ENCODE measurements around the gene SPTBN1. TPM values are rescaled to one million over a fixed set of nuclear protein-coding genes. Genes with fewer than 3 reads are reported as not detected.

SPTBN1 gene
- total RNA-seq, 2 experiments from 2014 or later: 132 to 183 TPM

GRCh38 chr2:54546923-54547720, 91.0 kb downstream of the SPTBN1 start:
- no TSS peak for BruUV-seq (replicated peaks)
- ChIA-PET POLR2A (interaction anchor here (0.8 to 1.3 kb wide), 2 partner anchors 16 to 46 kb away, joined by 3 to 5 read pairs; no protein-coding TSS in a partner anchor), CTCF (ENCODE audit: unreplicated experiment) (no interaction called here)
- H3K79me2 ChIP-seq (ENCODE audit: insufficient read depth, low read depth, low read length): no peaks in the 10 kb centered on the region
- H4K20me1 ChIP-seq (ENCODE audit: insufficient read depth, low read length): no peaks in the 10 kb centered on the region
- H3K36me3 ChIP-seq (ENCODE audit: insufficient read depth, low read length): no peaks in the 10 kb centered on the region
- no peaks in the 10 kb centered on the region for H3K9me3 ChIP-seq (ENCODE audit: low read length)
- H3K27ac ChIP-seq (ENCODE audit: low read depth, low read length, poor library complexity, severe bottlenecking): no peak overlapping the region
- no peak overlapping the region for H2AFZ ChIP-seq (ENCODE audit: low read length)
- peaks cover 25% of the 10 kb centered on the region for H3K4me1 ChIP-seq (ENCODE audit: insufficient read depth, low read length, poor library complexity, severe bottlenecking)
- TF ChIP-seq EZH2phosphoT487 (IDR thresholded peaks at IDR 0.05; ENCODE audit: borderline replicate concordance, low read depth, low read length) (no peak), CTCF (conservative IDR thresholded peaks at IDR 0.05; ENCODE audit: low read length) (no peak)
- H3K4me2 ChIP-seq (ENCODE audit: low read length): no peak overlapping the region
- no peaks in the 10 kb centered on the region for H3K9me2 ChIP-seq (ENCODE audit: insufficient read depth, low read length)
- H3K4me3 ChIP-seq (ENCODE audit: low read depth, low read length, poor library complexity, severe bottlenecking): no peak overlapping the region
- intact Hi-C loops (cut with micrococcal nuclease; ENCODE audit: unreplicated experiment): no loop called here
- no peak for DNase-seq (ENCODE audit: low spot score)

GRCh38 chr2:54549430-54549829, 93.3 kb downstream of the SPTBN1 start:
- no TSS peak for BruUV-seq (replicated peaks)
- DNase-seq (ENCODE audit: low spot score): no peak
- CTCF ChIA-PET (ENCODE audit: unreplicated experiment): interaction anchor here (0.6 kb wide), 1 partner anchor 50 kb away, joined by 3 read pairs; no protein-coding TSS in a partner anchor

More at GRCh38 chr2:54549430-54549829, 93.3 kb downstream of the SPTBN1 start:
- POLR2A ChIA-PET: interaction anchor here (0.9 to 1.4 kb wide), 2 partner anchors 9 to 26 kb away, joined by 3 to 5 read pairs; no protein-coding TSS in a partner anchor
- Histone ChIP-seq H3K36me3 (ENCODE audit: insufficient read depth, low read length) (no peaks in the 10 kb centered on the region), H3K9me3 (ENCODE audit: low read length) (no peaks in the 10 kb centered on the region), H3K9me2 (ENCODE audit: insufficient read depth, low read length) (no peaks in the 10 kb centered on the region), H3K4me2 (ENCODE audit: low read length) (no peak overlapping the region), H4K20me1 (ENCODE audit: insufficient read depth, low read length) (no peaks in the 10 kb centered on the region), H2AFZ (ENCODE audit: low read length) (no peak overlapping the region), H3K27ac (ENCODE audit: low read depth, low read length, poor library complexity, severe bottlenecking) (no peak overlapping the region), H3K4me3 (ENCODE audit: low read depth, low read length, poor library complexity, severe bottlenecking) (no peak overlapping the region), H3K4me1 (ENCODE audit: insufficient read depth, low read length, poor library complexity, severe bottlenecking) (peaks cover 36% of the 10 kb centered on the region), H3K79me2 (ENCODE audit: insufficient read depth, low read depth, low read length) (no peaks in the 10 kb centered on the region)
- TF ChIP-seq CTCF (conservative IDR thresholded peaks at IDR 0.05; ENCODE audit: low read length): no peak
- no peak for TF ChIP-seq EZH2phosphoT487 (IDR thresholded peaks at IDR 0.05; ENCODE audit: borderline replicate concordance, low read depth, low read length)
- intact Hi-C loops (cut with micrococcal nuclease; ENCODE audit: unreplicated experiment): no loop called here

Measured in OCI-LY7 (cell line).